Mucosa of descending colon (tissue), 3 donors: ENCODE data around the gene FIBCD1. TPM values are rescaled to one million over a fixed set of nuclear protein-coding genes. Genes with fewer than 3 reads are reported as not detected.
"Not testable (repeated sequence)": the region's sequence is repeated elsewhere in the genome, so short reads cannot be mapped to it uniquely, and the experiment has no call there.

Source experiments
- ATAC-seq: fragments of 200-7000 bp; cut with Tn5 transposase; one replicate; pipeline ENCODE4 v1.9.1; 2020; ENCODE audit warnings: mild to moderate bottlenecking, moderate library complexity
- DNase-seq, 3 donors: peaks; one replicate each; pipeline ENCODE4 v3.0.0-alpha.2; 2020
- H3K36me3 ChIP-seq: fragments of 200-600 bp; one replicate; pipeline ENCODE4 v1.8.0; 2021; ENCODE audit warnings: low read depth, mild to moderate bottlenecking
- H3K4me1 ChIP-seq: fragments of 200-600 bp; one replicate; pipeline ENCODE4 v1.8.0; 2021; ENCODE audit warnings: low read depth, mild to moderate bottlenecking
- H3K4me3 ChIP-seq: fragments of 200-600 bp; one replicate; pipeline ENCODE4 v1.8.0; 2021; ENCODE audit warnings: mild to moderate bottlenecking
- H3K9me3 ChIP-seq: fragments of 200-600 bp; one replicate; pipeline ENCODE4 v1.8.0; 2021; ENCODE audit warnings: mild to moderate bottlenecking
- intact Hi-C, 2 donors: fragments of 100-400 bp; cut with DNase I in 1 of 2; cut with micrococcal nuclease in 1 of 2; formaldehyde crosslinking; loops; one replicate each; pipeline versions ENCODE4 v1.11.0 to v1.11.1; 2022; cut with DNase I, micrococcal nuclease
- total RNA-seq, 3 donors: library from RNA; stranded (reverse); fragmentation: NEBNext Ultra II Directional in 2 of 3; extraction: Animal tissue kit (Norgen Biotek cat#: 25700) in 2 of 3; gene quantifications; one replicate each; pipeline versions ENCODE4 v1.2.1 to v1.2.4, GENCODE V29; 2021 to 2023
- TF ChIP-seq, protein P1 (sequence below): fragments of 200-600 bp; IDR thresholded peaks from one replicate; pipeline ENCODE4 v1.8.0; 2022; ENCODE audit warnings: antibody characterized with exemption, mild to moderate bottlenecking
- donor health status: DM: no; HTN: no; CAD: no; lungs with moderate emphysema.
- donor health status: DM: no; HTN: no; CAD: no.
- donor health status: DM: no; HTN: yes; CAD: no.

FIBCD1 gene
- total RNA-seq, 3 donors from 2014 or later = 2.6 to 10.7 (median 7.3) TPM

DNA sequence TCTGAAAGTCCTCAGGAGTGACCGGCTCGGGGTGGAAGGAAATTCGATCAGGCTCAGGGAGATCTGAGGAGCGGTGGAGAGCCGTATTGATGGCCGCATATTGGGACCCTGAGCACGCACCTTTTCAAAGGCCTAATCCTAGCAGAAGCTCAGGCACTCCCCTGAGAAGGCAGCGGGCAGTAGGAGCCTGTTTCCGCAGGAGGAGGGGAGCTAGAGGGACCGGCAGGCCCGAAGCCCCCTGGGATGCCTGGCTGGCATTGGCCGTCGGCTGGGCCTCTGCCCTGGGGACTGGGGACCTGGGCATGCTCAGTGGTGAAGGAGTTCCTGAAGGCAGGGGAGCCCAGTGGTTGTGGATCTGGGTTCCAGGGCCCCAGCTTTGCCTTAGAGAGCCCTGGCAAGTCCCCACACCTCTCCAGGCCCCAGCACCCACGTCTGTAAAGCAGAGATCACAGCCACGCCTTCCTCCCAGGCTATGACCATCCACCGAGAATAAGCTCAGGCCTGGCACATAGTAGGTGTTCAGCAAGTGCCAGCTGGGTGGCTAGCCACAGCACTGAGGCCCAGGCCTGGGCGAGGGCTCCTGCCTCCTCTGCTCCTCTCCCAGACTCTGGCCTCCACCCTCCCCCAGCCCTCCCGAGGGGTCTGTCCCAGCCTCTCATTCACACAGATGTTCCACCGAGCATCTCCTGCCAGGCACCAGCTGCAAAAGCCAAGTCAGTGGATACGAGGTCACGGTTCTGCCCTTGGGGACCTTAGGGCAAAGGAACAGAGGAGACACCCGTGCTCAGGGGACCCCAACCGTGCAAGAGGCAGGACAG lies 25.2 kb downstream of the FIBCD1 start:
- no peak for DNase-seq
- H3K9me3 ChIP-seq = no peaks in the 10 kb centered on the region
- no peak overlapping the region for H3K4me3 ChIP-seq
- no peak for ATAC-seq
- TF ChIP-seq, protein P1, sequence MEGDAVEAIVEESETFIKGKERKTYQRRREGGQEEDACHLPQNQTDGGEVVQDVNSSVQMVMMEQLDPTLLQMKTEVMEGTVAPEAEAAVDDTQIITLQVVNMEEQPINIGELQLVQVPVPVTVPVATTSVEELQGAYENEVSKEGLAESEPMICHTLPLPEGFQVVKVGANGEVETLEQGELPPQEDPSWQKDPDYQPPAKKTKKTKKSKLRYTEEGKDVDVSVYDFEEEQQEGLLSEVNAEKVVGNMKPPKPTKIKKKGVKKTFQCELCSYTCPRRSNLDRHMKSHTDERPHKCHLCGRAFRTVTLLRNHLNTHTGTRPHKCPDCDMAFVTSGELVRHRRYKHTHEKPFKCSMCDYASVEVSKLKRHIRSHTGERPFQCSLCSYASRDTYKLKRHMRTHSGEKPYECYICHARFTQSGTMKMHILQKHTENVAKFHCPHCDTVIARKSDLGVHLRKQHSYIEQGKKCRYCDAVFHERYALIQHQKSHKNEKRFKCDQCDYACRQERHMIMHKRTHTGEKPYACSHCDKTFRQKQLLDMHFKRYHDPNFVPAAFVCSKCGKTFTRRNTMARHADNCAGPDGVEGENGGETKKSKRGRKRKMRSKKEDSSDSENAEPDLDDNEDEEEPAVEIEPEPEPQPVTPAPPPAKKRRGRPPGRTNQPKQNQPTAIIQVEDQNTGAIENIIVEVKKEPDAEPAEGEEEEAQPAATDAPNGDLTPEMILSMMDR = no peak
- intact Hi-C loops = no loop called here
- H3K4me1 ChIP-seq = no peaks in the 10 kb centered on the region
- no peaks in the 10 kb centered on the region for H3K36me3 ChIP-seq

DNA sequence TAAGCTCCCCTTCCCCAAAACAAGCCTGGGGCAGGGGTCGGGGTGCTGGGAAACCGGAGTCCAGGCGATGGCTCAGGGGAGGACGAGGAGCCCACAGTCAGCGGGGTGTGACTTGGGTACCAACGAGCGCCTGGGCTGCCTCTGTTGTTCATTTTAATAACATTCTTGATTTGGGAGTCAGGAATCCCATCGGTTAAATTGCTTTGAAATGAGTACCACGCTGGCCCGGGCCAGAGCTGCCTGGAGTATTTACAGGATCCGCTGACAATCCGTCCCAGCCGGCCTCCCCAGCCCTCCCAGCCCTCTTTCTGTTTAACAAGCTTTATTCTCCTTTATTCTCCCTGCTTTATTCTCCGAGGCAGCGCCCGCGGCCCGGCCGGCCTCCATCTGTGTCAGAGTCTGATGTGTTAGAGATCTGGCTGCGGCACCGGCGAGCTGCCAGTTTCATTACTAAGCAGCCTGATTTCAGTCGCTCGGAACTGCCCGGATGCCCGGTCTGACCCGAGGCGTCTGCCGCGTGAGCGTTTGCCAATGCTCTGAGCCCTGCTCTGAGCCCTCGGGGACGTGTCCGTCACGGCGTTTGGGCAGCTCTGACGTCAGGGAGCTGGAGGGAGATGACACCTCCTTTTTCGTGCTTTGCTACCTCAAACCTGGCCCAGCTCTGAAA lies 26.0 kb downstream of the FIBCD1 start:
- TF ChIP-seq, protein P1 = no peak
- H3K4me1 ChIP-seq = no peaks in the 10 kb centered on the region
- ATAC-seq = peak; percentile 20
- H3K36me3 ChIP-seq = no peaks in the 10 kb centered on the region
- DNase-seq = no peak
- H3K9me3 ChIP-seq = no peaks in the 10 kb centered on the region
- intact Hi-C loops = no loop called here
- no peak overlapping the region for H3K4me3 ChIP-seq

DNA sequence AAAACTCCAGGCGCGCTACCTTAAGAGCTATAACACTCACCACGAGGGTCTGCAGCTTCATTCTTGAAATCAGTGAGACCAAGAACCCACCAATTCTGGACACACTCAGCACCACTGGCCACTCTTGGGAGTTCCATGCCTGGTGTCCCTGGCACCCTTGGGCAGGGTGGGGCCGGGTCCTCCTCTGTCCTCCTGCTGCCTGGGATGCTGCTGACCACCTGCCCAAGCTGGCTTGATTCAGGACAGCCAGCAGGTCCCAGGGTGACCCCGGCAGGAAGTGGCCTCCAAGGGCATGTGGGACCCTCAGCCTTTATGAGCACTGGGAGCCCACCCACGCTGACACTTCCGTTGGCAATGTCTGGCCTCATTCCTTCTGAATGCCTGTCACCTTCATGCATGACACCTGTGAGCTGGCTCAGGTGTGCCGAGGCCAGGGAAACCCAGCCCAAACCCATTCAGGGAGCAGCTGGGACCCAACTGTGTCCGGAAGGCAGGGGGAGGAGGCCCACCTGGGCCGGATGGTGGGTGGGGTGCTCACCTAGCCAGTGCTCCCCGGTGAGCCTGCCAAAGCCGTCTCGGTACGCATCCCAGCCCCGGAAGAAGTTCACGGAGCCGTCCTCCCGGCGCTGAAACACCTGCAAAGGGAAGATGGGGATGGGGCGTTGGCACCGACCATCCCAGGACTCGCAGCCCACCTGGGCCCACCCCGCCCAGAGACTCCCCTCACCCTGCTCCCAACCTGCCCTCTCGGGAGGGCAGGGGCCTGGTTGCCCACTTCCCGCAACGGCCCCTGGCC lies 27.6 kb downstream of the FIBCD1 start:
- ATAC-seq (no peak), DNase-seq (no peak)
- intact Hi-C loops = no loop called here
- no peak overlapping the region for H3K4me3 ChIP-seq
- no peaks in the 10 kb centered on the region for H3K4me1 ChIP-seq
- TF ChIP-seq, protein P1 = no peak
- no peaks in the 10 kb centered on the region for H3K36me3 ChIP-seq
- no peaks in the 10 kb centered on the region for H3K9me3 ChIP-seq

DNA sequence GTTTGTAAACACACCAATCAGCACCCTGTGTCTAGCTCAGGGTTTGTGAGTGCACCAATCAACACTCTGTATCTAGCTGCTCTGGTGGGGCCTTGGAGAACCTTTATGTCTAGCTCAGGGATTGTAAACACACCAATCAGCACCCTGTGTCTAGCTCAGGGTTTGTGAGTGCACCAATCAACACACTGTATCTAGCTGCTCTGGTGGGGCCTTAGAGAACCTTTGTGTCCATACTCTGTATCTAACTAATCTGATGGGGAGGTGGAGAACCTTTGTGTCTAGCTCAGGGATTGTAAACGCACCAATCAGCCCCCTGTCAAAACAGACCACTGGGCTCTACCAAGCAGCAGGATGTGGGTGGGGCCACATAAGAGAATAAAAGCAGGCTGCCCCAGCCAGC lies 28.4 kb downstream of the FIBCD1 start:
- intact Hi-C loops, H3K4me3 ChIP-seq, H3K4me1 ChIP-seq, ATAC-seq, H3K9me3 ChIP-seq, DNase-seq, H3K36me3 ChIP-seq: not testable (repeated sequence)

DNA sequence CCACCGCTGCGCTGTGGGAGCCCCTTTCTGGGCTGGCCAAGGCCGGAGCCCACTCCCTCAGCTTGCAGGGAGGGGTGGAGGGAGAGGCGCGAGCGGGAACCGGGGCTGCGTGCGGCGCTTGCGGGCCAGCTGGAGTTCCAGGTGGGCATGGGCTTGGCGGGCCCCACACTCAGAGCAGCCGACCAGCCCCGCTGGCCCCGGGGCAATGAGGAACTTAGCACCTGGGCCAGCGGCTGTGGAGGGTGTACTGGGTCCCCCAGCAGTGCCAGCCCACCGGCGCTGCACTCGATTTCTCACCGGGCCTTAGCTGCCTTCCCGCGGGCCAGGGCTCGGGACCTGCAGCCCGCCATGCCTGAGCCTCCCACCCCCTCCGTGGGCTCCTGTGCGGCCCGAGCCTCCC lies 29.0 kb downstream of the FIBCD1 start:
- H3K4me3 ChIP-seq, ATAC-seq, H3K4me1 ChIP-seq, intact Hi-C loops, DNase-seq, H3K36me3 ChIP-seq, H3K9me3 ChIP-seq: not testable (repeated sequence)

DNA sequence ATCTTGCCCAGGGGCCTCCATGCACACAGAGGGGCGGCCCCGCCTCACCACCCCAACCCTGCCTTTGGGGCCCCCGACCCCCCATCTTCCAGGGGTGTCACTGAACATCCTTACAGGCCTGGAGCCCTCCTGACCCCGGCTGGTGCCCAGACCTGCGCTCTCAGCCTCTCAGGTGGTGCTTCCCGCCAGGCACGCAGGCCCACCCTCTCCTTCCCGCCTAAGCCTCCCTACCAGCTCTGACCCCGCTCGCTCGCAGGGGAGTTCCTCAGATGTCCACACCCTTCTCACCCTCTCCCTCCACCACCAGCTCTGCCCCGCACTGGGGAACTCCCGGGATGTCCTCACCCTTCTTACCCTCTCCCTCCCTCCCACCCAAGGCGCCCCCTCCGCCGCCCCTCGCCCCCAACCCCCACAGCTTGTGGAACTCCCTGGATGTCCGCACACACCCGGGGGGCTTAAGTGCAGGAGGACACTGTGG lies 30.1 kb downstream of the FIBCD1 start:
- H3K4me3 ChIP-seq = no peak overlapping the region
- ATAC-seq = no peak

More for the DNA sequence above, 30.1 kb downstream of the FIBCD1 start:
- no peaks in the 10 kb centered on the region for H3K36me3 ChIP-seq
- no peaks in the 10 kb centered on the region for H3K9me3 ChIP-seq
- TF ChIP-seq, protein P1 = no peak
- no peak for DNase-seq
- no peaks in the 10 kb centered on the region for H3K4me1 ChIP-seq
- intact Hi-C loops = no loop called here
